ENCODE measurements around the gene SNX1.

- TF ChIP-seq, protein P1, sequence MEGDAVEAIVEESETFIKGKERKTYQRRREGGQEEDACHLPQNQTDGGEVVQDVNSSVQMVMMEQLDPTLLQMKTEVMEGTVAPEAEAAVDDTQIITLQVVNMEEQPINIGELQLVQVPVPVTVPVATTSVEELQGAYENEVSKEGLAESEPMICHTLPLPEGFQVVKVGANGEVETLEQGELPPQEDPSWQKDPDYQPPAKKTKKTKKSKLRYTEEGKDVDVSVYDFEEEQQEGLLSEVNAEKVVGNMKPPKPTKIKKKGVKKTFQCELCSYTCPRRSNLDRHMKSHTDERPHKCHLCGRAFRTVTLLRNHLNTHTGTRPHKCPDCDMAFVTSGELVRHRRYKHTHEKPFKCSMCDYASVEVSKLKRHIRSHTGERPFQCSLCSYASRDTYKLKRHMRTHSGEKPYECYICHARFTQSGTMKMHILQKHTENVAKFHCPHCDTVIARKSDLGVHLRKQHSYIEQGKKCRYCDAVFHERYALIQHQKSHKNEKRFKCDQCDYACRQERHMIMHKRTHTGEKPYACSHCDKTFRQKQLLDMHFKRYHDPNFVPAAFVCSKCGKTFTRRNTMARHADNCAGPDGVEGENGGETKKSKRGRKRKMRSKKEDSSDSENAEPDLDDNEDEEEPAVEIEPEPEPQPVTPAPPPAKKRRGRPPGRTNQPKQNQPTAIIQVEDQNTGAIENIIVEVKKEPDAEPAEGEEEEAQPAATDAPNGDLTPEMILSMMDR (IDR thresholded peaks at IDR 0.05): no peak
- TF ChIP-seq ZFX (IDR thresholded peaks at IDR 0.05; ENCODE audit: borderline replicate concordance): no peak
These were observed 37.5 kb upstream of the SNX1 start for GRCh38 chr15:64058279-64058678.

All from 22Rv1 (cell line).